GM23338 (cell line): Measurements from ENCODE around the gene WDR47. TPM values are rescaled to one million over a fixed set of nuclear protein-coding genes. Genes with fewer than 3 reads are reported as not detected.

Source experiments
- ATAC-seq: fragments of 200-7000 bp; cut with Tn5 transposase; 3 replicates; pipeline ENCODE4 v1.9.1; 2020
- DNase-seq: peaks from one replicate; pipeline ENCODE4 v3.0.0-alpha.2; 2015; ENCODE audit warnings: low spot score
- H2AFZ ChIP-seq: fragments of 200-600 bp; sonication (generic); 2 replicates; pipeline ENCODE4 v1.8.0; 2016; ENCODE audit warnings: antibody characterized with exemption, mild to moderate bottlenecking, moderate library complexity
- H3F3A ChIP-seq: fragments of 200-600 bp; sonication (generic); replicated peaks from 2 replicates; pipeline ENCODE4 v1.8.0; 2017; ENCODE audit warnings: antibody characterized with exemption, mixed run types, low read depth
- H3K27ac ChIP-seq: fragments of 200-600 bp; sonication (generic); 2 replicates; pipeline ENCODE4 v1.6.1; 2016; ENCODE audit warnings: low read depth
- H3K27me3 ChIP-seq: fragments of 200-600 bp; sonication (generic); 2 replicates; pipeline ENCODE4 v1.8.0; 2016; ENCODE audit warnings: mild to moderate bottlenecking, mixed run types, moderate library complexity; ENCODE audit not compliant: insufficient read depth
- H3K36me3 ChIP-seq: fragments of 200-600 bp; sonication (generic); 2 replicates; pipeline ENCODE4 v1.8.0; 2016; ENCODE audit warnings: mild to moderate bottlenecking; ENCODE audit not compliant: insufficient read depth
- H3K4me1 ChIP-seq: fragments of 200-600 bp; sonication (generic); 2 replicates; pipeline ENCODE4 v1.8.0; 2016; ENCODE audit warnings: mild to moderate bottlenecking, moderate library complexity; ENCODE audit not compliant: insufficient read depth
- H3K4me2 ChIP-seq: fragments of 200-600 bp; sonication (generic); 2 replicates; pipeline ENCODE4 v1.7.1; 2017; ENCODE audit warnings: mixed run types
- H3K4me3 ChIP-seq: fragments of 200-600 bp; sonication (generic); 2 replicates; pipeline ENCODE4 v1.6.1; 2016; ENCODE audit warnings: mixed run types
- H3K79me2 ChIP-seq: fragments of 200-600 bp; sonication (generic); replicated peaks from 2 replicates; pipeline ENCODE4 v1.8.0; 2017; ENCODE audit warnings: mild to moderate bottlenecking; ENCODE audit not compliant: insufficient read depth
- H3K9me2 ChIP-seq: fragments of 200-600 bp; sonication (generic); 2 replicates; pipeline ENCODE4 v1.8.0; 2017; ENCODE audit not compliant: insufficient read depth
- H4K20me1 ChIP-seq: fragments of 200-600 bp; sonication (generic); replicated peaks from 2 replicates; pipeline ENCODE4 v1.8.0; 2017; ENCODE audit warnings: mild to moderate bottlenecking; ENCODE audit not compliant: insufficient read depth
- H3K27ac Mint-ChIP-seq: 2 replicates; pipeline ENCODE4 v1.8.0; 2020; ENCODE audit warnings: inconsistent platforms, mild to moderate bottlenecking, moderate library complexity, mixed read lengths
- H3K27me3 Mint-ChIP-seq: 3 replicates; pipeline ENCODE4 v1.8.0; 2022; ENCODE audit warnings: low read depth, mild to moderate bottlenecking, moderate library complexity, mixed read lengths, inconsistent platforms; ENCODE audit not compliant: insufficient read depth, poor library complexity
- H3K36me3 Mint-ChIP-seq: 3 replicates; pipeline ENCODE4 v1.8.0; 2021; ENCODE audit warnings: low read depth, mild to moderate bottlenecking, inconsistent platforms, moderate library complexity, mixed read lengths
- H3K4me1 Mint-ChIP-seq: 3 replicates; pipeline ENCODE4 v1.8.0; 2020; ENCODE audit warnings: mild to moderate bottlenecking, inconsistent platforms, mixed read lengths
- H3K4me3 Mint-ChIP-seq: 3 replicates; pipeline ENCODE4 v1.8.0; 2021; ENCODE audit warnings: moderate library complexity, mild to moderate bottlenecking, inconsistent platforms, mixed read lengths
- H3K9me3 Mint-ChIP-seq: 3 replicates; pipeline ENCODE4 v1.8.0; 2020; ENCODE audit warnings: moderate library complexity, mild to moderate bottlenecking, inconsistent platforms, mixed read lengths
- EZH2 ChIP-seq: fragments of 200-600 bp; sonication (generic); IDR thresholded peaks from one replicate; pipeline ENCODE4 v1.8.0; 2017; ENCODE audit warnings: antibody characterized with exemption, mild to moderate bottlenecking, low read depth; ENCODE audit not compliant: unreplicated experiment
- NANOG ChIP-seq: IDR thresholded peaks from 2 replicates; pipeline ENCODE4 v1.6.1; 2016; ENCODE audit warnings: antibody characterized with exemption, borderline replicate concordance
- POLR2AphosphoS5 ChIP-seq: IDR thresholded peaks from 2 replicates; pipeline ENCODE4 v1.6.1; 2016; ENCODE audit warnings: antibody characterized with exemption, low read depth
- STAT1 ChIP-seq: IDR thresholded peaks from one replicate; pipeline ENCODE4 v1.6.1; 2016; ENCODE audit warnings: antibody characterized with exemption; ENCODE audit not compliant: unreplicated experiment
- ZNF114 ChIP-seq: fragments of 250-450 bp; sonication (Bioruptor Pico); IDR thresholded peaks from 2 replicates; pipeline ENCODE4 v1.5.0; 2020; ENCODE audit warnings: mild to moderate bottlenecking, moderate library complexity
- ZNF331 ChIP-seq: fragments of 250-450 bp; sonication (Bioruptor Pico); IDR thresholded peaks from 2 replicates; pipeline ENCODE4 v1.5.0; 2020; ENCODE audit warnings: low read depth, mild to moderate bottlenecking, moderate library complexity
- polyA plus RNA-seq: library from polyadenylated mRNA; unstranded; fragments of >200 nt; fragmentation: Nextera tagmentation; extraction: Ambion mirVana; gene quantifications from 2 replicates; pipeline ENCODE4 v1.2.1, GENCODE V29; 2016
- total RNA-seq: library from RNA; depleted of rRNA; stranded (reverse); fragments of >200 nt; shearing (Covaris generic); gene quantifications from 2 replicates; pipeline ENCODE4 v1.2.3, GENCODE V29; 2014
- TF ChIP-seq, protein P1 (sequence below): IDR thresholded peaks from one replicate; pipeline ENCODE4 v1.6.1; 2018; ENCODE audit warnings: antibody characterized with exemption; ENCODE audit not compliant: unreplicated experiment
- TF ChIP-seq, protein P2 (sequence below), 2 experiments: fragments of 200-600 bp in 1 of 2; sonication (generic) in 1 of 2; conservative IDR thresholded peaks; 2 replicates each; pipeline versions ENCODE4 v1.5.1 to v1.6.1; 2016 to 2017; ENCODE audit warnings: antibody characterized with exemption in 2 of 2, low read depth in 2 of 2, mild to moderate bottlenecking in 2 of 2, moderate library complexity in 1 of 2
- TF ChIP-seq, protein P3 (sequence below): IDR thresholded peaks from 2 replicates; pipeline ENCODE4 v1.6.1; 2016; ENCODE audit warnings: antibody characterized with exemption

The WDR47 gene
- total and polyA plus RNA-seq, 2 experiments from 2014 or later: 3.9 to 5.2 TPM

DNA sequence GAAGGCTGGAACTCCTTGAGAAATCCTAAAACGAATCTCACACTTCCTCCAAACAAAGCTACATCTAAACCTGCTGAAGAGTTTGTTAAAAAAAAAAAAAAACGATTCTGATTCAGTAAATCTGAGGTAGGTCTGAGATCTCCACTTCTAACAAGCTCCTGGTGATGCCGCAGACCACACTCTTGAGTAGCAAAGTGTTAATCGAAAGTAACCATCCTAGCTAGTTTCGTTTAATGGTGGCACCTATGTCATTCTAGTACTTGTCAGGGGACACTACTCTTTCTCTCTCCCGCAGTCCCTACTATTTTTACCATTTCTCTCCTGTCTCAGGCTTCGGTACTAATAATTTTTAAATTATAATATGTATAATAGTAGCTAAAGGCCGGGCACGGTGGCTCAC is 80.7 kb downstream of the WDR47 start (continued):
- TF ChIP-seq, protein P1, sequence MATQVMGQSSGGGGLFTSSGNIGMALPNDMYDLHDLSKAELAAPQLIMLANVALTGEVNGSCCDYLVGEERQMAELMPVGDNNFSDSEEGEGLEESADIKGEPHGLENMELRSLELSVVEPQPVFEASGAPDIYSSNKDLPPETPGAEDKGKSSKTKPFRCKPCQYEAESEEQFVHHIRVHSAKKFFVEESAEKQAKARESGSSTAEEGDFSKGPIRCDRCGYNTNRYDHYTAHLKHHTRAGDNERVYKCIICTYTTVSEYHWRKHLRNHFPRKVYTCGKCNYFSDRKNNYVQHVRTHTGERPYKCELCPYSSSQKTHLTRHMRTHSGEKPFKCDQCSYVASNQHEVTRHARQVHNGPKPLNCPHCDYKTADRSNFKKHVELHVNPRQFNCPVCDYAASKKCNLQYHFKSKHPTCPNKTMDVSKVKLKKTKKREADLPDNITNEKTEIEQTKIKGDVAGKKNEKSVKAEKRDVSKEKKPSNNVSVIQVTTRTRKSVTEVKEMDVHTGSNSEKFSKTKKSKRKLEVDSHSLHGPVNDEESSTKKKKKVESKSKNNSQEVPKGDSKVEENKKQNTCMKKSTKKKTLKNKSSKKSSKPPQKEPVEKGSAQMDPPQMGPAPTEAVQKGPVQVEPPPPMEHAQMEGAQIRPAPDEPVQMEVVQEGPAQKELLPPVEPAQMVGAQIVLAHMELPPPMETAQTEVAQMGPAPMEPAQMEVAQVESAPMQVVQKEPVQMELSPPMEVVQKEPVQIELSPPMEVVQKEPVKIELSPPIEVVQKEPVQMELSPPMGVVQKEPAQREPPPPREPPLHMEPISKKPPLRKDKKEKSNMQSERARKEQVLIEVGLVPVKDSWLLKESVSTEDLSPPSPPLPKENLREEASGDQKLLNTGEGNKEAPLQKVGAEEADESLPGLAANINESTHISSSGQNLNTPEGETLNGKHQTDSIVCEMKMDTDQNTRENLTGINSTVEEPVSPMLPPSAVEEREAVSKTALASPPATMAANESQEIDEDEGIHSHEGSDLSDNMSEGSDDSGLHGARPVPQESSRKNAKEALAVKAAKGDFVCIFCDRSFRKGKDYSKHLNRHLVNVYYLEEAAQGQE: no peak
- TF ChIP-seq, protein P2, sequence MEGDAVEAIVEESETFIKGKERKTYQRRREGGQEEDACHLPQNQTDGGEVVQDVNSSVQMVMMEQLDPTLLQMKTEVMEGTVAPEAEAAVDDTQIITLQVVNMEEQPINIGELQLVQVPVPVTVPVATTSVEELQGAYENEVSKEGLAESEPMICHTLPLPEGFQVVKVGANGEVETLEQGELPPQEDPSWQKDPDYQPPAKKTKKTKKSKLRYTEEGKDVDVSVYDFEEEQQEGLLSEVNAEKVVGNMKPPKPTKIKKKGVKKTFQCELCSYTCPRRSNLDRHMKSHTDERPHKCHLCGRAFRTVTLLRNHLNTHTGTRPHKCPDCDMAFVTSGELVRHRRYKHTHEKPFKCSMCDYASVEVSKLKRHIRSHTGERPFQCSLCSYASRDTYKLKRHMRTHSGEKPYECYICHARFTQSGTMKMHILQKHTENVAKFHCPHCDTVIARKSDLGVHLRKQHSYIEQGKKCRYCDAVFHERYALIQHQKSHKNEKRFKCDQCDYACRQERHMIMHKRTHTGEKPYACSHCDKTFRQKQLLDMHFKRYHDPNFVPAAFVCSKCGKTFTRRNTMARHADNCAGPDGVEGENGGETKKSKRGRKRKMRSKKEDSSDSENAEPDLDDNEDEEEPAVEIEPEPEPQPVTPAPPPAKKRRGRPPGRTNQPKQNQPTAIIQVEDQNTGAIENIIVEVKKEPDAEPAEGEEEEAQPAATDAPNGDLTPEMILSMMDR (conservative IDR thresholded peaks at IDR 0.05; ENCODE audit: low read depth in 2 of 2): no peak
- no peak for TF ChIP-seq EZH2
- no peak for TF ChIP-seq POLR2AphosphoS5
- TF ChIP-seq, protein P3, sequence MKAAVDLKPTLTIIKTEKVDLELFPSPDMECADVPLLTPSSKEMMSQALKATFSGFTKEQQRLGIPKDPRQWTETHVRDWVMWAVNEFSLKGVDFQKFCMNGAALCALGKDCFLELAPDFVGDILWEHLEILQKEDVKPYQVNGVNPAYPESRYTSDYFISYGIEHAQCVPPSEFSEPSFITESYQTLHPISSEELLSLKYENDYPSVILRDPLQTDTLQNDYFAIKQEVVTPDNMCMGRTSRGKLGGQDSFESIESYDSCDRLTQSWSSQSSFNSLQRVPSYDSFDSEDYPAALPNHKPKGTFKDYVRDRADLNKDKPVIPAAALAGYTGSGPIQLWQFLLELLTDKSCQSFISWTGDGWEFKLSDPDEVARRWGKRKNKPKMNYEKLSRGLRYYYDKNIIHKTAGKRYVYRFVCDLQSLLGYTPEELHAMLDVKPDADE: no peak
- no peak for TF ChIP-seq NANOG
- TF ChIP-seq STAT1: no peak

DNA sequence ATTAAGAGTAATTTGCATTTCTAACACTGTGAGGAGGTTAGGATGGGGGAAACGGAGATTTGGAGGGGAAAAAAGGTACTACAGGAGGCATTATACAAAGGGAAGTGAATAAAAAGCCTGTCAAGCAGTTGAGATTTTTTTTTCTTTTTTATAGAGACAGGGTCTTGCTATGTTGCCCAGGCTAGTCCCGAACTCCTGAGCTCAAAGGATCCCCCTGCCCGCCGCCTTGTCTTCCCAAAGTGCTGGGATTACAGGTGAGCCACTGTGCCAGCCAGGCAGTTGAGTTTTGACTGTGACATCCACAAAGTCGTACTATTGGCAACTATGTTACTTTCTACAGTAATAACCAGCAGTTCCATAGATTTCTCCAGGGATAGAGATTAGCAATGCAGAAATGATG is 81.2 kb downstream of the WDR47 start:
- H3K4me1 Mint-ChIP-seq: peaks cover 9% of the 10 kb centered on the region
- TF ChIP-seq, protein P2 (conservative IDR thresholded peaks at IDR 0.05; ENCODE audit: low read depth in 2 of 2): no peak
- TF ChIP-seq ZNF331: no peak
- TF ChIP-seq ZNF114: no peak
- Histone ChIP-seq H4K20me1 (no peaks in the 10 kb centered on the region; the same call in none of the 2 replicates), H3K4me1 (peaks cover 19% of the 10 kb centered on the region), H3K4me2 (no peak overlapping the region), H2AFZ (no peak overlapping the region), H3K27ac (no peak overlapping the region), H3K79me2 (peaks cover 69% of the 10 kb centered on the region), H3F3A (0 out of 2 replicates have a peak, but pooled peaks cover 5% of the 10 kb centered on the region), H3K4me3 (no peak overlapping the region), H3K36me3 (no peaks in the 10 kb centered on the region; the same call in 1 of the 2 replicates), H3K9me2 (no peaks in the 10 kb centered on the region), H3K27me3 (no peaks in the 10 kb centered on the region)
- peaks cover 5% of the 10 kb centered on the region; the same call in 2 of the 3 replicates for H3K36me3 Mint-ChIP-seq
- H3K4me3 Mint-ChIP-seq: no peak overlapping the region
- ATAC-seq (no peak), DNase-seq (no peak)
- no peak overlapping the region for H3K27ac Mint-ChIP-seq
- H3K27me3 Mint-ChIP-seq: peaks cover 2% of the 10 kb centered on the region
- no peaks in the 10 kb centered on the region for H3K9me3 Mint-ChIP-seq
